Tibial nerve (tissue), 4 donors: ENCODE results near the gene CCDC159.
"Not testable (repeated sequence)": the region's sequence is repeated elsewhere in the genome, so short reads cannot be mapped to it uniquely, and the experiment has no call there.

Source experiments
- EP300 ChIP-seq, 2 donors: sonication (generic); formaldehyde crosslinking; IDR thresholded peaks; one replicate each; pipeline ENCODE4 v1.6.1; 2017; ENCODE audit warnings: antibody characterized with exemption in 2 of 2, mild to moderate bottlenecking in 1 of 2
- POLR2A ChIP-seq, 2 donors: fragments of 450-650 bp; IDR thresholded peaks; one replicate each; pipeline ENCODE4 v1.6.1; 2017; ENCODE audit warnings: antibody characterized with exemption in 2 of 2, mild to moderate bottlenecking in 2 of 2, moderate library complexity in 2 of 2
- TF ChIP-seq, protein P1 (sequence below), 5 experiments: fragments of 200-600 bp in 3 of 5; fragments of 450-650 bp in 2 of 5; sonication (generic) in 3 of 5; IDR thresholded peaks; one replicate each; pipeline ENCODE4 v1.5.1; 2016 to 2019; ENCODE audit warnings: antibody characterized with exemption in 5 of 5, mild to moderate bottlenecking in 3 of 5, moderate library complexity in 2 of 5

DNA sequence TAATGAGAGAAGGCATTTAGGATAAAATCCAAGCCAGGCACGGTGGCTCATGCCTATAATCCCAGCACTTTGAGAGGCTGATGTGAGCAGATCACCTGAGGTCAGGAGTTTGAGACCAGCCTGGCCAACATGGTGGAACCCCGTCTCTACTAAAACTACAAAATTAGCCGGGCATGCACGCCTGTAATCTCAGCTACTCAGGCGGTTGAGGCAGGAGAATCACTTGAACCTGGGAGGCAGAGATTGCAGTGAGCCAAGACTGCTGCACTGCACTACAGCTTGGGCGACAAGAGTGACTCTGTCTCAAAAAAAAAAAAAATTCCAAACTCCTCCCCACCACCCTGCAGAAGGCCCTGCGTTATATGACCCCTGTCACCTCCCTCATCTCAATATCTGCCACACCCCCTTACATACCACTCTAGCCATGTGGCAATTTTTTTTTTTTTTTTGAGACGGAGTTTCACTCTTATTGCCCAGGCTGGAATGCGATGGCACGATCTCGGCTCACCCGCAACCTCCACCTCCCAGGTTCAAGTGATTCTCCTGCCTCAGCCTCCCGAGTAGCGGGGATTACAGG is 33.0 kb downstream of the CCDC159 start:
- not testable (repeated sequence) for TF ChIP-seq EP300, POLR2A (IDR thresholded peaks at IDR 0.05)
- TF ChIP-seq, protein P1, sequence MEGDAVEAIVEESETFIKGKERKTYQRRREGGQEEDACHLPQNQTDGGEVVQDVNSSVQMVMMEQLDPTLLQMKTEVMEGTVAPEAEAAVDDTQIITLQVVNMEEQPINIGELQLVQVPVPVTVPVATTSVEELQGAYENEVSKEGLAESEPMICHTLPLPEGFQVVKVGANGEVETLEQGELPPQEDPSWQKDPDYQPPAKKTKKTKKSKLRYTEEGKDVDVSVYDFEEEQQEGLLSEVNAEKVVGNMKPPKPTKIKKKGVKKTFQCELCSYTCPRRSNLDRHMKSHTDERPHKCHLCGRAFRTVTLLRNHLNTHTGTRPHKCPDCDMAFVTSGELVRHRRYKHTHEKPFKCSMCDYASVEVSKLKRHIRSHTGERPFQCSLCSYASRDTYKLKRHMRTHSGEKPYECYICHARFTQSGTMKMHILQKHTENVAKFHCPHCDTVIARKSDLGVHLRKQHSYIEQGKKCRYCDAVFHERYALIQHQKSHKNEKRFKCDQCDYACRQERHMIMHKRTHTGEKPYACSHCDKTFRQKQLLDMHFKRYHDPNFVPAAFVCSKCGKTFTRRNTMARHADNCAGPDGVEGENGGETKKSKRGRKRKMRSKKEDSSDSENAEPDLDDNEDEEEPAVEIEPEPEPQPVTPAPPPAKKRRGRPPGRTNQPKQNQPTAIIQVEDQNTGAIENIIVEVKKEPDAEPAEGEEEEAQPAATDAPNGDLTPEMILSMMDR (IDR thresholded peaks at IDR 0.05), result not testable (repeated sequence)
